Measurements from ENCODE around the gene MGA.
A peak's percentile ranks its signal among the peaks of the same experiment; 100 is the strongest.

Gene MGA

DNA sequence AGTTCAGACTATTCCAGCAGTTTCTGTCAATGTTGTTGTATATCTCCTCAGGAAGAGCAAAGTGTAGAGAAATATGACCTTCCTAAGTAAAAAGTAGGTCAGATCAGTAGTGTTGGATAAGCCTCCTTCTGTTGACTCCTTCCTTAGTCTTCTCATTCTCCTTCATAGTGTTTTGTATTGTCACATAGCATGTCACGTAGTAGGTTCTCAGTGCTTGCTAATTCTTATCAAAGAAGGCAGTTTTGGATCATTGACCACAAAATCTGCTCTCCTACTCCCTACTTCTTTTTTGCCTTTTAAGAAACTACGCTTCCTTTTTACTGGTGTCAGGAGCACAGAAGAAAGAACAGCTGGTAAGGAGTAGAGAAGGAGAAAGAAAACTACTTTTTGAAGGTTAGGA, 1.0 kb upstream of the MGA start:
- DNase-seq, result no peak

GRCh38 chr15:41659855-41660234, 360 bp upstream of the MGA start:
- no peak for DNase-seq

DNA sequence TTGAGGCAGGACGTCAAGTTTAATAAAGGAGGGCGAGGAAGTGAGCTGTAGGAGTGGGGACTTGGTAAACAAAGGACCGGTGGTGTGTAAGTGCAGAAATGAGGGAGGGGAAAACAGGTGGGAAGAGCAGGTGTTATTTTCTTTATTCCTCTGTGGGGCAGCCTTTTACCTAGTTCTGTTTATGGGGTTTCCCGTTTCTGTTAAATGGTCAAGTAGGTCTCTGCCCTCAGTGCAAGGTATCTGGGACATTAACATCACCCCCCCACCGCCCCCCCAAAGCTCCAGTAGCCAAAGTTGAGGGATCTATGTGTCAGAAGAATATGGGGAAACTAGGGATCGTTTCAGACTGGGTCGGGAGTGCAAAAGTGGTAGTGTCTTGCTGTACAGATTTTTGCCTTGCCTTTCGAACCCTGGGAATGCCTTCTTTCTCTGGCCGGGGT, 893 bp downstream of the MGA start:
- DNase-seq, result no peak

- DNase-seq, result peak in 3 of 4 experiments; percentile 17 to 52 (median 34)
Observed at GRCh38 chr15:41661518-41662225, 1.5 kb downstream of the MGA start.

DNA sequence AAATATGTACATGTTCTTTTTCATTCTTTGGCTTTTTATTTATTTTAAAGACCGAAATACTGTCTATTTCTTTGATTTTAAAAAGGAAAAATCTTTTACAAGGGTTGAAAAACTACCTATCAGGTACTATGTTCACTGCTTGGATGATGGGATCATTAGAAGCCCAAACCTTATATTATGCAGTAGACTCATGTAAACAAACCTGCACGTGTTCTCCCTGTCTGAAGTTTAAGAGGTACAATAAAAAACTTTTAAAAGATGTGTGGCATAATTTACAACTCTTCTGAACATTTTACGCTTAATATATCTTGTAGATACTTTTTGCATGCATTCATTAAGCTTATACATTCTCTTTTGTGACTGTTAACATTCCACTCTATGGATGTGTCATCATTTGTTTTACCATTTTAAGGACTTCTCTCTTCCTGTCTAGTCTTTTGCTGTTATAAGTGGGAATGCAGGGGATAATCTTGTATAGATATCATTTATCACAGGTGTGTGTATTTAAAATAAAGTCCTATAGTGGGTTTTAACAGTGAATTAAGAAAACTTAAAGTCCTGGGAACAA, 6.2 kb downstream of the MGA start:
- DNase-seq, result no peak

- no peak for DNase-seq
Observed at GRCh38 chr15:41669701-41670100, 9.5 kb downstream of the MGA start.

GRCh38 chr15:41671656-41672648, 11.7 kb downstream of the MGA start:
- no peak for DNase-seq

- no peak for DNase-seq
Observed at GRCh38 chr15:41675337-41675736, 15.1 kb downstream of the MGA start.

DNA sequence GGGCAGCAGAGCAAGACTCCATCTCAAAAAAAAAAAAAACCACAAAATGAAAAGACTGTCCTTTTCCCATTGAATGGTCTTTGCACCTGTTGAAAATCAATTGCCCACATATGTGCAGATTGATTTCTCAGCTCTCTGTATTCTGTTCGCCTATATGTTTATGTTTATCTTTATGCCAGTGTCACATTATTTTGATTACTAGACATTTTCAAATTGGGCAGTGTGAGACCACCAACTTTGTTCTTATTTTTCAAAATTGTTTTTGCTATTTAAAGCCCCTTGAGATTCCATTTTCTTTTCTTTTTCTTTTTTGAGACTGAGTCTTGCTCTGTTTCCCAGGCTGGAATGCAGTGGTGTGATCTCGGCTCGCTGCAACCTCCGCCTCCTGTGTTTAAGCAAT, 18.5 kb downstream of the MGA start:
- DNase-seq, result no peak

- DNase-seq, result no peak
Observed at GRCh38 chr15:41683955-41684354, 23.8 kb downstream of the MGA start.

- DNase-seq, result no peak
Observed at GRCh38 chr15:41688671-41689070, 28.5 kb downstream of the MGA start.

DNA sequence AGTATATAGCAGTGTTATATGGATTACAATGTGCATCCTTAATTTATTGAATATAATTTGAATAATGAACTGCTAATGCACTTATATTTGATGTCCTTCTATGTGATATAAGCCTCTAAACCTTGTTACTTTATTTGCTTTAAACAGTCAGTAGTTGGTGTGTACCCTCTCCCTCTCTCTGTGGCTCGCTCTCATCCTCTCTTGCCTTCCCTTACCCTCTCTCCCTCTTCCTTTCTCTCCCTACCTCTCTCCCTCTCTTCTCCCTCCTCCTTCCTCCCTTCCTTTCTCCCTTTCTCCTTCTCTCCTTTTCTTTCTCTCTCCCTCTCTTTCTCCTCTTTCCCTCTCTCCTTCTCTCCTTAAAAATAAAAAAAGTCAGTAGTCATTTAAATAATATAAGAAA, 28.9 kb downstream of the MGA start:
- DNase-seq, result no peak

DNA sequence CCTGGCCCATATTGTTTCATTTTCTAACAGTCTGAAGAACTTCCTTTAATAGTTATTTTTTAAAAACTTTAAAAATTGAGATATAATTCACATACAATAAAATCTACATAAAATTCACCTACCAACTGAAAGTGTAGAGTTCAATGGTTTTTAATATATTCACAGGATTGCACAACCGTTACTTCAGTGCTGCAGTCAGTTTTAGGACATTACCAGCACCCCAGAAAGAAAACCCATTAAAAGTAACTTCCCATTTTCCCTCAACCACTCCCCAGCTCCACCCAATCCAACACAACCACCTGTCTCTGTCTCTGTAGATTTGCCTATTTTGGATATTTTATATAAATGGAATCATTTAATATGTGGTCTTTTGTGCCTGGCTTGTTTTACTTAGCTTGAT, 29.6 kb downstream of the MGA start:
- no peak for DNase-seq

GRCh38 chr15:41690636-41691035, 30.4 kb downstream of the MGA start:
- DNase-seq, result no peak

- DNase-seq, result no peak
Observed at GRCh38 chr15:41691471-41691870, 31.3 kb downstream of the MGA start.

DNA sequence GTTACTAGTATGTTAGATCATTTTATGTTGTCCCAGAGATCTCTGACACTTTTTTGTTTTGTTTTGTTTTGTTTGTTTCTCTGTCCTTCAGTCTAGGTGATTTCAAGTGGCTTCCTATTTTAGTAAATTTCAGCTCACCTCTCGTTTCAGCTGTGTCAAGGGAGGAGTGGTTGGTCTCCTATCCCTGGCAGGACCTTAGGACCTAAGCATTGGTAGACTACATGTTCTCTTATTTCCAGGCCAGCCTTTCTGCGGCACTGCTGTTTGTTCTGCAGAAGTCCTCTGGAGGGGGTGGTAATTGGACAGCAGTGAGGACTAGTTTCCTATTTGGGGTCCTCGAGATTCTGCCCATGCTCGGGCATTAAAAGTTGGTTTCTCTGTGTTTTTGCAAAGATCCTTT, 31.8 kb downstream of the MGA start:
- DNase-seq, result no peak

DNA sequence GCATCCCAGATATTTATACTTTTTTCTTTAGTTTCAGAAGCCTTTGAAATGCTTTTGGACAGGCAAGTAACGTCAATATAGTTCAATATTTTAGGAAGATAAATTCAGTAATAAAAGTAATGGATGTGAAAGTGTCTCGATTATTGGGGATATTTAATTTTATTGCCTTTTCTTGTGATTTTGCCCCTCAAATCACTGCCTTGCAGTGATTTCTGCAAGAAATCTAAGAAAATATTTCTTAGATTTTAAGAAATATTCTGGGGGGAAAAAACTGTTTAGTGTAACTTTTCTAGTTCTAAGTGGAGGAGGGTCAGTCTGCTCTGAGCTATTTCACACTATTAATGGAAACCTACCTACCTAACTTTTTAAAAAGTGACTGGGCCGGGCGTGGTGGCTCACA, 33.6 kb downstream of the MGA start:
- DNase-seq, result no peak

DNA sequence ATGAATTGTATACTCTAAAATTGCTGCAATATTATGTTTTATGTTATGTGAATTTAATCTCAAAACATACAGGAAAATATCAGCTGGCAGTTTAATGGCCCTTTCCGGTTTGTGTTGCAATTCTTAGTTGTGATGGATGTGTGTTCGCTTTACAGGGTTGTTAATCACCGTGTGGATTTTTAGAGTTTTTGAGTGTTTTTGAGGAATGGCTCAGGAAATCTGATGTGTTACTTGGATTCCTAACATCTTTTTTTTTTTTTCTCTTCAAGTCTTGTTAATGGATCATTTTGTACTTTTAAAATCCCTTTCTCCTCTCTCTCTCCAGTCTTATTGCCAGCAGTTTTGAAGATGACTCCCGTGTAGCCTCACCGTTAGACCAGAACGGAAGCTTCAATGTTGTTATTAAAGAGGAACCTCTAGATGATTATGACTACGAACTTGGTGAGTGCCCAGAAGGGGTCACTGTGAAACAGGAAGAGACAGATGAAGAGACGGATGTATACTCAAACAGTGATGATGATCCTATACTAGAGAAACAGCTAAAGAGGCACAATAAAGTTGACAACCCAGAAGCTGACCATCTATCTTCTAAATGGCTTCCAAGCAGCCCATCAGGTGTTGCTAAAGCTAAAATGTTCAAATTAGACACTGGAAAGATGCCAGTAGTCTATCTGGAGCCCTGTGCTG, 35.7 kb downstream of the MGA start:
- peak in 2 of 4 experiments; percentile 3 to 4 for DNase-seq

GRCh38 chr15:41698779-41699178, 38.6 kb downstream of the MGA start:
- DNase-seq, result no peak

DNA sequence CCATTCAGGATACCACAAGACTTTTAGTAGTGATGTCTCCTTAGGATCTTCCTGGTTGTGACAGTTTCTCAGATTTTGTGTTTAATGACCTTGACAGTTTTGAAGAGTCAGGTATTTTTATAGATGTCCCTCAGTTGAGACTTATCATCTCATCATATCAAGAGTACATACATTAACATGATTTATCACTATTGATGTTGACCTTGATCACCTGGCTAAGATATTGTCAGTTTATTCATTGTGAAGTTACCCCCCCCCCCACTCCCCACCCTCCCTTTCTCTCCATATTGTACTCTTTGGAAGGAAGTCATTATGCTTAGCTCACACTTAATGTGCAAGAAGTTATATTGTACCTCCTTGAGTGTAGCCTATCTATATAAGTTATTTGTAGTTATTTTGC, 42.9 kb downstream of the MGA start:
- DNase-seq, result no peak

DNA sequence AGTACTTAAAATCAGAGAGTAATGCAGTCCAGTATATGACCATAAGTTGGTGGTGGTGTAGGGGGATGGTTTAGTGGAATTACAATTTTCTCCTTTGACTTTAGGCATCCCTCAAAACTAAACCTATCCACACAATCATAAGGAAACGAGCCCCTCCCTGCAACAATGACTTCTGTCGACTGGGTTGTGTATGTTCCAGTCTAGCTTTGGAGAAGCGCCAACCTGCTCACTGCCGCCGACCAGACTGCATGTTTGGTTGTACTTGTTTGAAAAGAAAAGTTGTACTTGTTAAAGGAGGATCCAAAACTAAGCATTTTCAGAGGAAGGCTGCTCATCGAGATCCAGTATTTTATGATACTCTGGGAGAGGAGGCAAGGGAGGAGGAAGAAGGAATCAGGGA, 52.8 kb downstream of the MGA start:
- DNase-seq, result no peak

DNA sequence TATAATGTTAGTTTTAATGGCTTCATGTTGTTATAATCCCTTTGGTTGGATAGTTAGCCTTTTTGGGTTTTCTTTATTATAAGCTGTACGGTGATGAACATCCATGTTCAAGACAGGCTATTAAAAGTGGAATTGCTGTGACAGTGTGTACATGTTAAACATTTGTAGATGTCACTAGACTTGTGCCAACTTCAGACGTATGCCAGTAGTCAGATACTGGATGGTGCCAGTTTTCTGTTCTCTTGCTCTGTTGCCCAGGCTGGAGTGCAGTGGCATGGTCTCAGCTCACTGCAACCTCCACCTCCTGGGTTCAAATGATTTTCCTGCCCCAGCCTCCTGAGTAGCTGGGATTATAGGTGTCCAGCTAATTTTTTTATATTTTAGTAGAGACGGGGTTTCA, 54.1 kb downstream of the MGA start:
- DNase-seq, result no peak

DNA sequence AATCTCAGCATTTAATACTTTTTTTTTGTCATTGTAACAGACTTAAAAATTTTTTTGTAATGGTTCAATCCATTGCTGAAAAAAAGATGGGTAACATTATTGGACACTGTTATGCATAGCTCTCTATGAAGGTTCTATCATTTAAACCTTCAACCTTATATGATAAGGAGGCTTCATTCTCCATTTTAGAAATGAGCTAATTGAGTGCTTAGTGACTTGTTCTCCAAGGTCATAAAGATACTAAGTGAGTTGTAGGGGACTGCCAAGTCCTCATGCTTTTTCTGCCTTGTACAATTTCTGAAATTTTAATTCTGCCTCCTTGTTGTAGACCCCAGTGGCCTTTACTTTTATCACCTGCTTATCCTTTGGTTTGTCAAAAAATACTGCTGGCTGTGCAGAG, 56.7 kb downstream of the MGA start:
- DNase-seq, result no peak
